Calu3 (cell line): Measurements from ENCODE around the gene EFCAB8. TPM values are rescaled to one million over a fixed set of nuclear protein-coding genes. Genes with fewer than 3 reads are reported as not detected.

Experiments used
- BruUV-seq: library from RNA; stranded (reverse); fragments of 400-500 nt; replicated peaks from 2 replicates; lab custom pipeline; 2021; lab: Mats Ljungman, UMichigan
- CTCF ChIA-PET: fragments of 300-600 bp; sonication (Branson Sonifier 250); formaldehyde crosslinking; loops from one replicate; lab custom pipeline; 2022; ENCODE audit warnings: antibody characterized with exemption; lab: Charles Lee
- DNase-seq: peaks from one replicate; pipeline ENCODE4 v3.0.0; 2022
- H3K27ac Mint-ChIP-seq: one replicate; pipeline ENCODE4 v1.8.0; 2022; ENCODE audit warnings: mixed read lengths; ENCODE audit not compliant: unreplicated experiment
- H3K27me3 Mint-ChIP-seq: one replicate; pipeline ENCODE4 v1.8.0; 2022; ENCODE audit warnings: mixed read lengths; ENCODE audit not compliant: unreplicated experiment
- H3K36me3 Mint-ChIP-seq: one replicate; pipeline ENCODE4 v1.8.0; 2022; ENCODE audit warnings: mild to moderate bottlenecking, moderate library complexity, mixed read lengths; ENCODE audit not compliant: insufficient read depth, unreplicated experiment
- H3K4me1 Mint-ChIP-seq: one replicate; pipeline ENCODE4 v1.8.0; 2022; ENCODE audit warnings: mild to moderate bottlenecking, low read depth, mixed read lengths; ENCODE audit not compliant: unreplicated experiment
- H3K4me3 Mint-ChIP-seq: one replicate; pipeline ENCODE4 v1.8.0; 2022; ENCODE audit warnings: mild to moderate bottlenecking, low read depth, moderate library complexity, mixed read lengths; ENCODE audit not compliant: unreplicated experiment
- H3K9me3 Mint-ChIP-seq: one replicate; pipeline ENCODE4 v1.8.0; 2022; ENCODE audit warnings: low read depth, mixed read lengths; ENCODE audit not compliant: unreplicated experiment
- CTCF ChIP-seq: fragments of 200-600 bp; IDR thresholded peaks from one replicate; pipeline ENCODE4 v1.8.0; 2022; ENCODE audit warnings: antibody characterized with exemption; ENCODE audit not compliant: unreplicated experiment
- intact Hi-C: fragments of 100-400 bp; cut with micrococcal nuclease; formaldehyde crosslinking; loops from one replicate; pipeline ENCODE4 v1.10.0; 2022; ENCODE audit not compliant: unreplicated experiment
- total RNA-seq: library from RNA; stranded (reverse); gene quantifications from 2 replicates; pipeline ENCODE4 v1.2.3, GENCODE V29; 2022

EFCAB8 gene
- total RNA-seq, 1 experiment from 2014 or later, result 1.1 TPM

DNA sequence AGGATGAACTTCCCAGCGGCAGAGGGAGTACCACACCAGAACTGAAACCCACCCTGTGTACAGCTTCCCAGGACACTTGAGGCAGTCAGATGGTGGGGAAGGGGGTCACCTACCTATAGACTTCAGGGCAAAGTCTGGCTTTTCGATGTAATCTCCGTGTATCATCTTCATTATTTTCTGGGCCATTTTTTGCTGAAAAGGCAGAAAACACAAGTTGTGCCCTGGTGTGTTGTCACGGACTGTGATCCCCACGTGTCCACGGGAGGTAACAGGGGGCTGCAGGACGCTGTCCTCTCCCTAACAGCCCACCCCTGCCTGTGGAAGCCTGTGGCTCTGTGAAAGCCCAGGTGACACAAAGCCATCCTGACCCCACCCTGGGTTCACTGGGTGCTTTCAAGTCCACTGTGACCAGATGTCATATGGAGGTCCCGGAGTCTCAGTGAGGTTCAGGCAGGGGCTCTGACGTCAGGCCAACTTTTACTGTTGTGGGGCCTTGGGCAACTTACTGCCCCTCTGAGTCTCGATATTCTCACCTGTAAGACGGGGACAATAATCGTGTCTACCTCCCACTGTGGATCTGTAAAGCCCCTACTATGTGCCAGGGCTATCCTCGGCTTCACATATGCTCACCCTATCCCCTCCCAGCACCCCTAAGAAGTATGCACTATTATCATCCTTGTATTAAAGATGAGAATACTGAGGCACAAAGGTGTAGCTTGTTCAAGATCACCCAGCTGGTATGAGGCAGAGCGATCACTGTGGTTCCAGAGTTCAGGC is 131.0 kb downstream of the EFCAB8 start:
- CTCF ChIA-PET, result no interaction called here
- TF ChIP-seq CTCF, result no peak
- DNase-seq, result no peak

DNA sequence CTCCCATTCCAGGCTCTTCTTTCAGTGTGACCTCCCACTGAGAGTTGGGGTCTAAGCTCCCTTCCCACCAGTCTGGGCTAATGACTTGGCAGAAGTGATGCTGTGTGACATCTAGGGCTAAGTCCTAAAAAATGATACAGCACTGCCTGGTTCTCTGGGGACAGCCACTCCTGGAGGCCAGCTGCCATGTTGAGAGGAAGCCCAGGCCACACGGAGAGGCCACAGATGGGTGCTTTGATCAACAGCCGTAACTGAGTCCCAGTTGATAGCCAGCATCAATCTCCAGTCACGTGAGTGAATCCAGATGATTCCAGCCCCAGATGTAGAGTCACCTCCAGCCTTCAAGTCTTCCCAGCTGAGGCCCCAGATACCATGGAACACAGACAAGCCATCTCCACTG is 131.7 kb downstream of the EFCAB8 start:
- BruUV-seq, result no TSS peak
- Mint-ChIP-seq H3K4me3 (no peak overlapping the region), H3K9me3 (peaks cover 2% of the 10 kb centered on the region), H3K27ac (no peak overlapping the region), H3K4me1 (no peaks in the 10 kb centered on the region), H3K36me3 (no peaks in the 10 kb centered on the region), H3K27me3 (peaks cover 68% of the 10 kb centered on the region)
- no peak for TF ChIP-seq CTCF
- DNase-seq, result no peak
- intact Hi-C loops, result no loop called here
- CTCF ChIA-PET, result no interaction called here

More for the DNA sequence above, 131.0 kb downstream of the EFCAB8 start:
- intact Hi-C loops, result no loop called here
- H3K9me3 Mint-ChIP-seq, result no peaks in the 10 kb centered on the region
- no peaks in the 10 kb centered on the region for H3K4me1 Mint-ChIP-seq
- peaks cover 68% of the 10 kb centered on the region for H3K27me3 Mint-ChIP-seq
- H3K36me3 Mint-ChIP-seq, result no peaks in the 10 kb centered on the region
- no peak overlapping the region for H3K27ac Mint-ChIP-seq
- no peak overlapping the region for H3K4me3 Mint-ChIP-seq
- no TSS peak for BruUV-seq

DNA sequence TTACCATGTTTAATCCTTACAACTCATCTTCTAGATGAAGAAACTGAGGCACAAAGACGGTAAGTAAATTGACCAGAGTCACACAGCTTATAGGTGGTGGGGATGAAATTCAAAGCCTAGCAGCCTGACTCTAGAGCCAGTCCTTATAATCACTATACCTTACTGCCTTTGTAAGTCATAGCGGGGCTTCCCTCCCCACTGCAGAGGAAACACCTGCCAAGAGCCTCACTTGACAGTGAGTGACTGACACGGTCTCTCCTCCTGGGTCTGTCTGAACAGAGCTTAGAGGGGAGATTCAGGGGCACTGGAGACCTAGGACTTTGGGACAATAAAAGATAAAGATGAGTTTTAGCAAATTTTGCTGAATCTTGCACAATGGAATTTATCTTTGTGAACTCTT is 132.7 kb downstream of the EFCAB8 start:
- TF ChIP-seq CTCF, result no peak
- no peaks in the 10 kb centered on the region for H3K4me1 Mint-ChIP-seq

GRCh38 chr20:32991792-32992641 is 133.3 kb downstream of the EFCAB8 start:
- H3K4me1 Mint-ChIP-seq, result no peaks in the 10 kb centered on the region
- H3K4me3 Mint-ChIP-seq, result no peak overlapping the region
- no peak overlapping the region for H3K27ac Mint-ChIP-seq
- intact Hi-C loops, result no loop called here
- CTCF ChIA-PET, result interaction anchor here (1.0 kb wide), 1 partner anchor 46 kb away, joined by 3 read pairs; no protein-coding TSS in a partner anchor
- no peaks in the 10 kb centered on the region for H3K36me3 Mint-ChIP-seq
- no peak for DNase-seq
- no peak for TF ChIP-seq CTCF
- H3K9me3 Mint-ChIP-seq, result peaks cover 5% of the 10 kb centered on the region
- H3K27me3 Mint-ChIP-seq, result peaks cover 68% of the 10 kb centered on the region
- no TSS peak for BruUV-seq

More for the DNA sequence above, 132.7 kb downstream of the EFCAB8 start:
- no peaks in the 10 kb centered on the region for H3K36me3 Mint-ChIP-seq
- intact Hi-C loops, result no loop called here
- no peak for DNase-seq
- H3K4me3 Mint-ChIP-seq, result no peak overlapping the region
- H3K27me3 Mint-ChIP-seq, result peaks cover 68% of the 10 kb centered on the region
- BruUV-seq, result no TSS peak
- CTCF ChIA-PET, result interaction anchor here (1.0 kb wide), 1 partner anchor 45 kb away, joined by 3 read pairs; no protein-coding TSS in a partner anchor
- peaks cover 2% of the 10 kb centered on the region for H3K9me3 Mint-ChIP-seq
- H3K27ac Mint-ChIP-seq, result no peak overlapping the region
